KG1 (cell line): ENCODE results near the gene RFC3.
"Not testable (repeated sequence)": the region's sequence is repeated elsewhere in the genome, so short reads cannot be mapped to it uniquely, and the experiment has no call there.

Experiments
- DNase-seq: peaks from one replicate; lab custom pipeline; 2025; lab: John Stamatoyannopoulos, UW

Gene RFC3

GRCh38 chr13:33812829-33813228, 5.1 kb upstream of the RFC3 start:
- DNase-seq = not testable (repeated sequence)

DNA sequence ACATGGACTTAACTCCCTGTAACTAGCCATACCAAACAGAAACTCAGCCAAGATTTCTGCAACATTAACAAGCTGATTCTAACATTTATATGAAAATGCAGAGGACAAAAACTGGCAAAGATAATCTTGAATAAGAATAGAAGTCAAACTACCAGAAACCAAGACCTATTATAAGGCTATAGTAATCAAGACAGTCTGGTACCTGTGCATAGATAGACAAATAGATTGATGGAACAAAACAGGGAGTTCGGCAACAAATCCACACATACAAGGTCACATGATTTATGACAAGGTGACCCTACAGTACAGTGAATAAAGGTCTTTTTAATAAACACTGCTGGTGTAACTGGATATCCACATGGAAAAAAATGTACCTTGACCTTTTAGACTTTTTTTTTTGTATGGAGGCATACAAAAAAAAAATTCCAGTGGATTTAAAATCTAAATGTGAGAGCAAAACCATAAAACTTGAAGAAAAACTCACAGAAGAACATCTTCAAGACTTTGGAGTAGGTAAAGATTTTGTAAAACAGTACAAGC, 2.9 kb upstream of the RFC3 start:
- no peak for DNase-seq

- DNase-seq = no peak
Measured at GRCh38 chr13:33816912-33817311, 1.0 kb upstream of the RFC3 start.

DNA sequence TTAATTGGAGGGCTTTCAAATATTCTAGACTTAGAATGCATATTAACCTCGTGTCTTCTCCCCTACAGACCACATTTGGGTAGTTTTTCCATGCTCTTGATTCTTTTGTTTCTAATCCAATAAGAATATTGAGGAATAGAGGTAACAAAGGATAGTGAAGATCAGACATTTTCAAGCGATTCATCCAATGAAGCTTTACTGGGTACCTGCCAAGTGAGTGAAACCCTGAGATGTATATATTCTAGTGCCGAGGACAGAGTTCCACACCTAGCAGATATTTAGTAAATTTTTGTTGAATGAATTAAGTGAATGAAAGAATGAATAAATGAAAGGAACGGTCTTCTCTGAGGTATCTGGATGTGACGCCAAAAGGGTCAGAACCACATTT, 442 bp upstream of the RFC3 start:
- DNase-seq = no peak

DNA sequence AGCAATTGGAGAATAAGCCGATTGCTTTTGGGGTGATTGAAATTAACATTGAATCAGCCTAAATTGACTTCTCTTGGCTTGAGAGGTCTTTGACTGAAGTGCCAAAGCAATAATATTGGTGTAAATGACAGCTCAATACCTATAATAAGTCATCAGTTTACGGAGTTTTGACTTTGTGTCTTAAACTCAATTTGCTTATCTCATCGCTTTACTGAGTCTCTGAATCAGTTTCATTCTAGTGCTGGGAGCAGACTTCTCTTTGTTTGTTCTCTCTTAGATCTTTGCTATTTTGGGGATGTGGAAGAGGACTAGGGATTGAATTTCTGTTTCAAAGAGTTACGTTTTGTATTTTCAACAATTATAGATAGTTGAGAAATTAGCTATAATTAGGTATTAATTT, 7.1 kb downstream of the RFC3 start:
- no peak for DNase-seq

GRCh38 chr13:33827139-33827538, 9.2 kb downstream of the RFC3 start:
- DNase-seq = no peak

DNA sequence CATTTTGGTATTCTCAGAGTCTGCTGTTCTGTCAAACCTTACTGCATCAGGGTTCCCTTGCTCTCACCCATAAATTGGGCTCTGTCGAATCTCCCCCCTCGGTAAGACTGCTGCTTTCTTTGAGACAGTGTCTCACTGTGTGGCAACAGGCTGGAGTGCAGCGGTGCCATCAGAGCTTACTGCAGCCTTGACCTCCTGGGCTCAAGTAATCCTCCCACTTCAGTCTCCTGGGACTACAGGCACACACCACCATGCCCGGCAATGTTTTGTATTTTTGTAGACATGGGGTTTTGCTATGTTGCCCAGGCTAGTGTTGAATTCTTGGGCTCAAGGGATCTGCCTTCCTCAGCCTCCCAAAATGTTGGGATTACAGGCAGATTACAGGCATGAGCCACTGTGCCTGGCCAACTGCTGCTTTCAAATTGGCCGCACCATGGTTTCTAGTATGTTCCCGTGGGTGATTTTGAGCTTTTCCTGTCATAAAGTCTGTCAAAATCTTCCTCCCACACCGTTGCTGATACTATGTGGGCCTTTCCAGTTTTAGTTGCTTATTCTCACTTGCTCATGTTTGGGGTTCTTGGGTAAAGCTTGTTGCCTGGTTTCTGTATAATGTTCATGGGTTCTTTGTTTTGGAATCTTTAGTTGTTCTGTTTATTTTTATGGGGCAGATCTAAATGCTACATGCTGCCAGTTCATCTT, 10.6 kb downstream of the RFC3 start:
- DNase-seq = no peak

DNA sequence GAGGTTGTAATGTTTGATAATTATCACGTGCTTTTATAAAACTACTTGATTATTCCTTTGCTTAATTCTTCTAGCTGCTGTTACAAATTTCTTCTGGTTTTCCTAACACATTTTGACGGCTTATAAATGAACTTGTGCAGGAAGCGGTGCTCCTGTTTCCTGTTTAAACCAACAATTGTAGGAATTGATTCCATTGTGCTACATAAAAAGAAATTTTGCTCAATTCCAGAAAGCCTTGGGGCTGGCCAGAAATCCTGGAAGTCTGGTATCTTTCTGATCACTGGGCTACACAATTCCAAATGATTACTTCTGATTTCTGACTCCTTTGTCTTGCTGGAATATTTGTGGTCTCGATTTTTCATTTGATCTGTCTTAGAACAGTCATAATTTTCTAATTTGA, 14.9 kb downstream of the RFC3 start:
- no peak for DNase-seq

DNA sequence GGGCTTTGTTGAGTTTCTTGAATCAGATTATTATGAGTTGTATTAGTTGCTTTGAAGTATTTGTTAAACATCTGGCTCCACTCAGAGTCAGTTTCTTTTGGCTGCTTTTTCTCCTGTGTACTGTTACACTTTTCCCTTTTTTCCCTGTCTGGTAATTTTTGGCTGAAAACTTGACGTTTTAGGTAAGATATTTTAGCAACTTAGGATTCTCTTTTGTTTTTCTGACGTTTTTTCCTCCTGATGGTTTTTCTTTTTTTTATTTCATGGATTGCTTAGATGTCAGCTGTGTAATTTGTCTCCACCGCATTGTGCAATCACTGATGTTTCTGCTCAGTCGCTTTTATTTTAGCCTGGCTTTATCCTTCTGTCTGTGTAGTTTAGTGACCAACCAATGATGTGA, 20.7 kb downstream of the RFC3 start:
- no peak for DNase-seq

- DNase-seq = no peak
Measured at GRCh38 chr13:33840402-33840801, 22.5 kb downstream of the RFC3 start.

DNA sequence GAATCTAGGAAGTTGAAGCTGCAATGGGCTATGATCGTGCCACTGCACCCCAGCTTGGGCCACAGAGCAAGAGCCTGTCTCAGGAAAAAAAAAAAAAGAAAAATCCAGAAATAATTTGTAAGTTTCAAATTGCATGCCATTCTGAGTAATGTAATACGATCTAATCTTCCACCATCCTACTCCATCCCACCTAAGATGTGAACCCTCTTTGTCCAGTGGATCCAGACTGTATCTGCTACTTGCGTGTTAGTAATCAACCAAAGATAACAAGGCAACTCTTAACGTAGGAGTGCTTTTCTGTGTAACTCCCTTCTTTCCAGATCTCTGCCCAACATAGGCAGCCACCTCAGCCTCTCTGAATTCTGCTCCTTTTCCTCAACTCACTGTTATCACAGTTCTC, 24.3 kb downstream of the RFC3 start:
- DNase-seq = no peak

DNA sequence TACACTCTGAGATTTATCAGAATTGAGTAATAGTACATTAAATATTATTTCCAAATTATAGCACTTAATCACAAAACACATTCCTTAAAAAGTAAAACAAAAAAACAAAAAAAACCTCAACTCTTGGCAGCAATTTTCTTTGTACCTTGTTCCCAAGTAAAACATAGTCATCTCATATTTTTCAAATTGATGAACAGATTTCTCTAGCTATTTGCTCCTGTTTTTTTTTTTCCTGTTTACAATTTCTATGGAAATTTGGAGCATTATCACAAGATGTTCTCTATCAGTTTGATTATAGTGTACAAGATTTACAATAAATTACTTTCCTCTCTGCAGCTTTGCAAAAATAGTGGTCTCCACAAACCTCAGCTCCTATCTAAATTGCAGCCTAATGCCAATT, 25.0 kb downstream of the RFC3 start:
- no peak for DNase-seq

DNA sequence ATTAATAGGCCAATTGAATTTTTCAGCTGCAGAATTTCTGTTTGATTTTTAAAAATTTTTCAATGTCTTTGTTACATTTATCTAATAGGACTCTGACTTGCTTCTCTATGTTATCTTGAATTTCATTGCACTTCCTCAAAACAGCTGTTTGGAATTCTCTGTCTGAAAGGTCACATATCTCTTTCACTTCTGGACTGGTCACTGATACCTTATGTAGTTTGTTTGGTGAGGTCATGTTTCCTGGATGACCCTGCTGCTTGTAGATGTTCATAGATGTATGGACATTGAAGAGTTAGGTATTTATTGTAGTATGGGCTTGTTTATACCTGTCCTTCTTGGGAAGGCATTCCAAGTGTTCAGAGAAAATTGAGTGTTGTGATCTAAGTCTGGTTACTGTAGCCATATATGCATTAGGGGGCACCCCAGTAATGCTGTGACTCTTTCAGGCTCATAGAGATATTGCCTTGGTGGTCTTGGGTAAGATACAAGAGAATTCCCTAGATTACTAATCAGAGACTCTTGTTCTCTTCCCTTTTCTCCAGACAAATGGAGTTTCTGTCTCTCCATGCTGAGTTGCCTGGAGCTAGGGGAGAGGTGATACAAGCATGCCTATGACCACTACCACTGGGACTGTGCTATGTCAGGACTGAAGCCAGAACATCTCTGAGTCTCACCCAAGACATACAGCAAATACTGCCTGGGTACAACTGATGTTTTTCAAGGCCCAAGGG, 27.8 kb downstream of the RFC3 start:
- no peak for DNase-seq

DNA sequence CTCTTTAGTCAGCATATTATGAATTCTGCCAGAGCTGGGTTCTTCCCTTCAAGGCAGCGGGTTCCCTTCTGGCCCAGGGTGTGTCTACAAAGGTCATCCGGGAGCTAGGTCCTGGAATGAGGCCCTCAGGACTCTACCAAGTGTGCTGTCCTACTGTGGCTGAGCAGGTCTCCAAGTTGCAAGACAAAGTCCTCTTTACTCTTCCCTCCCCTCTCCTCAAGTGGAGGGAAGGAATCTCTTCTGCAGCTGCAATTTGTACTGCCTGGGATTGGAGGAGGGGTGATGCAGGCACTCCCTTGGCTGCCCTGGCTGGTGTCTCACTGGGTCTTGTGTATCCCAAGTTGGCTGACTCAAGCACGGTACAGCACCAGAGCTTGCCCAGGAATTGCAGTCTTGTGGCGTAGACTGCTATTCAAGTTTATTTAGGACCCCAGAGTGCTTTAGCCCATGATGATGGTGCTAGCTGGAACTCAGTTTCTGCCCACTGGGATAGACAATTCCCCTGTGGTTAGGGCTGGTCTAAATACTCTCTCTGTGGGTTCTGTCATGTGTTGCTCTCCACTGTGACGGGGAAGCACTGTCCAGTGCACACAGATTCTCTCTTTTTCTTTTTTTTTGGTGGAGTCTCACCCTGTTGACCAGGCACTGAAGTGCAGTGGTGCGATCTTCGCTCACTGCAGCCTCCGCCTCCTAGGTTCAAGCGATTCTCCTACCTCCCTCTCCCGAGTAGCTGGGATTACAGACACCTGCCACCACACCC, 28.5 kb downstream of the RFC3 start:
- no peak for DNase-seq

DNA sequence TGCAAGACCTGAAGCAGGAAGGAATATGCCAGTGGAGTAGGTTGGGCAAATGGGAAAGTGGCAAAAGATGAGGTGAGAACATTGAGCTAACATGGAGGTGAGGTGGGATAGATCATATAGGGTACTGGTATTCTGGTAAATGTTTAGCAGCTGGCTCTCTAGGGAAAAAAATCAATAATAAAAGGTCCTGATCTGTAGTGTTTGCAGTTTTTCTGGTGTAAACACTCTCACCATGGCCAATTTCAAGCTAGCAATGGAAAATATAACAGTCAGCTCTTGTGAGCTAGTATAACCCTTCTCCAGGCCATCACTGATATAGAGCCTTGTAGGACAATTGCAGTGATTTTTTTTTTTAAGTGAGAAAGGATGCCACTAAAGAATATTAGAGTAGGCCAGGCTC, 31.3 kb downstream of the RFC3 start:
- DNase-seq = no peak

DNA sequence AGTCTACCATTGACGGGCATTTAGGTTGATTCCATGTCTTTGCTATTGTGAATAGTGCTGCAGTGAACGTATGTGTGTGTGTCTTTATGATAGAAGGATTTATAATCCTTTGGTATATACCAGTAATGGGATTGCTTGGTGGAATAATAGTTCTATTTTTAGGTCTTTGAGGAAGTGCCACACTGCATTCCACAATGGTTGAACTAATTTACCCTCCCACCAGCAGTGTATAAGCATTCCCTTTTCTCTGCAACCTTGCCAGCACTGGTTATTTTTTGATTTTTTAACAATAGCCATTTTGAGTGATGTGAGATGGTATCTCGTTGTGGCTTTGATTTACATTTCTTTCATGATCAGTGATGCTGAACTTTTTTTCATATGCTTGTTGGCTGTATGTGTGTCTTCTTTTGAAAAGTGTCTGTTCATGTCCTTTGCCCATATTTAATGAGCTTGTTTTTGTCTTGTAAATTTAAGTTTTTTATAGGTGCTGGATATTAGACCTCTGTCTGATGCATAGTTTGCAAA, 37.5 kb downstream of the RFC3 start:
- no peak for DNase-seq

DNA sequence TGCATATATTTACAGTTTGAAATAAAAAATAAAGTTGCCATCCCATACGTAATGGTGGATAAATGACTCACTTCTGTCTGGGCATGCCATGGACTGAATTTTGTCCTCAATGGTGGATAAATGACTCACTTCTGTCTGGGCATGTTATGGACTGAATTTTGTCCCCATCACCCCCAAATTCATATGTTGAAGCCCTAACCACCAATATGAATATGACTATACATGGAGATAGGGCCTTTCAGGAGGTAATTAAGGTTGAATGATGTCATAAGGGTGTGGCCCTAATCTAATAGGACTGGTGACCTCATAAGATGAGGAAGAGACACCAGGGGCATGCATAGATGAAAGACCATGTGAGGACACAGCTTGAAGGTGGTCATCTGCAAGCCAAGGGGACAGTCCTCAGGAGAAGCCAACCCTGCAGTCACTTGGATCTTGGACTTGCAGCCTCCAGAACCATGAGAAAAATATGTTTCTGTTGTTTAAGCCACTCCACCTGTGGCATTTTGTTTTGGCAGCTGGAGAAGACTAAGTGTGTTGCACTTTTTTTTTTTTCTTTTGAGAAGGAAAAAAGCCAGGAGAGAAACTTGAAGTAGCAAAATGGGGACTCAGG, 41.8 kb downstream of the RFC3 start:
- DNase-seq = no peak

DNA sequence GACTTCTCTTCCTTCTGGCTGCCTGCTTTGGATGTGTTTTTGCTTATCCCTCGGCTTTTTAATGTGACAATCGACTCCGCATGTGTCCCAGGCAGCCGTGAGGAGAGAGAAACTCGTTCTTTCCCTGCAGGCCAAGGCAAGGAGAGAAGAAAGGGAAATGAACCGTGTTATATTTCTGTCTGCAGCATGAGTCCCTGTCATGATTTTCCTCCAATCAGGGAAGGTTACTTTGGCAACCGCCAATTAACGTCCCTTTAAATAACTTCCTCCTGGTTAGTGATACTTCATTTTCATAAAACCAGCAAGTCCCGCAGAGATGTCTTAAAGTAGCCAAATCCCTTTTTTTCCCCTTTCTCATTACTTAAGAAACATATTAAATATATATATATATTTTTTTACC, 42.6 kb downstream of the RFC3 start:
- no peak for DNase-seq

GRCh38 chr13:33862016-33862415, 44.1 kb downstream of the RFC3 start:
- no peak for DNase-seq

DNA sequence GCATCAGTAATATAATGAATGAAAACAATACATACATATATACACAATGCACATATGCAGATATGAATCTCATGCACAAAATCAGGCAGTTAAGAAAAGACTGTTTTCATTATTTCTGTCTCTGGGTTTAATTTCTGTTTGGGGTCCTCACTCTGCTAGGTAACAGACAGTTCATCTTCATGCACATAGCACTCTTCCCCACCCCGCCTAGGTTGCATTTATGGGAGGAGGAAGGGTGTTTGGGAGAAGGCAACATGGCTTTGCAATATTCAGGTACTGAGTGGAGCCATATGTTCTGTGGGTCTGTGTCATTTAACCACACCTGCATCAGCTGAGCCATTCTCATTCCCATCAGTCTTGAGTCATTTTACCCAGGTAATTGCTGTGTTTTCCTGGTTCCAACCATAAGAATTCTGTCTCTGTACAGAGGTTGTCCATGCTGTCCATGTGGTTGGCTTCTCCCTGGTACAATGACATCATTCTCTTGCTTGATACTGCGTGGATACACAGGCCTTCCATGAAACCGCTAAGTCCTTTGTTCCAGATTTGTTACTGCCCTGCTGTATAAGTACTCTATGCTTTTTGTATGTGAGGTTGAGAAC, 45.3 kb downstream of the RFC3 start:
- DNase-seq = no peak

GRCh38 chr13:33865945-33866344, 48.0 kb downstream of the RFC3 start:
- DNase-seq = no peak

DNA sequence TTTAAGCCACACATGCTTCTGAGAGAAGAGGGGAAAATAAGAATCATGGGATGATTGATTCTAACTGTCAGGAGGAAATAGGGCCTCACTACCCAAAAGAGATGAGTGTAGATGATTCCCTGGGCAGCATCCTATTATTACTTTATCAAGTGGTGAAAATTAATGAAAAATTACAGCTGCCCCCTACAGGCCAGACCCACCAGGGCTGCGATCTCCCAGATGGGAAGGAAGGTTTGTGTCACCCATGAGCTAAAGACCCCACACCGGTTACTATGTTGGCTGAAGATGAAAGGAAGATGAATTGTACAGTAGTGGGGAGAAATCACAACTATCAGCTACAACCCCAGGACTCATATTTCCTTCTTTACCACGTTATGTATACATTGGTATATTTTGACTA, 49.5 kb downstream of the RFC3 start:
- no peak for DNase-seq
